RPMI8226 (cell line): Measurements from ENCODE around the gene REXO4.
A peak's percentile ranks its signal among the peaks of the same experiment; 100 is the strongest.

Experiments
- DNase-seq: peaks from one replicate; pipeline ENCODE4 v3.0.0-alpha.2; 2015

The REXO4 gene

DNA sequence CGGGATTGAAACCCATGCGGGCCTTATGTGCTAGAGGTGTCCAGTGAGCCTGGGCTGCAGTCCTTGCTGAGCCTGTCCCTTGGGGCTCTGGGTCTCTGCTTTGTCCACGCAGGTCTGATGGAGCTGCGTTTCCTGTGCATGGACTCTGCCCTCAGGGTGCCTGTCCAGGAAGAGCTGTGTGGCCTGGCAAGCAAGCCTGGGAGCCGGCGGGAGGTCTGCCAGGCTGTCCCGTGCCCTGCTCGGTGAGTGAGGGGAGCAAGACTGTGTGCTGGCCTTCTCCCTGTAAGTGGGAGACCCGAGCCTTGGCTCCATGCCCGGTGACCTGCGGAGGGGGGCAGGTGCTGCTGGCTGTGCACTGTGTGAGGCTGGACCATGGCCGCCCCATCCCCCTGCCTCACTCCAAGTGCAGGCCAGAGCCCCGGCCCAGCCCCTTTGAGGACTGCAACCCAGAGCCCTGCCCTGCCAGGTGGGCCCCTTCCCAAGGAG, 30.7 kb upstream of the REXO4 start:
- no peak for DNase-seq

DNA sequence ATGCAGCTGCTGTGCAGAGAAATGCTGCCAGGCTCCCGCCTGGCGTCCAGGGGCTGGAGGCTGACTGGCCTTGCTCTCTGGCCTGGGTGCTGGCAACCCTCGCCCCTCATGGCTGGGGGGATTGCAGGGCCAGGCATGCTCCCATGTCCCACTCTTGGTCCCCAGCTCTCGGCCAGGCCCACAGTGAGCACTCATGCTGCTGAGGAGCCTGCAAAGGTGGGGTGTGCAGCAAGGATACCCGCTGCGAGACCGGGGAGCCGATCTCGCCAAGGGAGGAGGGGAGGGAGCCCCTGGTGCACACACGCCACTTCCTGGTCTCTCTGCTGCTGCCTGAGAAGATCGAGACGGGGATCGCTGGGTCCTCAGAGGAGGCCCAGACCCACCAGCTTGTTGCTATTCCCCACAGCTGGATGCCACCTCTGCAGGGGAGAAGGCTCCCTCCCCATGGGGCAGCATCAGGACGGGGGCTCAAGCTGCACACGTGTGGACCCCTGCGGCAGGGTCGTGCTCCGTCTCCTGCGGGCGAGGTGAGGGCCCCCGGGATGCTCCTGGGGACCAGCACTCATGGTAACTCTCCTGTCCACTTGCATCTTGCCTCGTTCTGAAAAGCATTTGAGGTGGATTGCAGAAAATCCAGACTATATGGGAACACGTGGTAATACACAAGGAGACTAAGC, 27.6 kb upstream of the REXO4 start:
- DNase-seq = no peak

DNA sequence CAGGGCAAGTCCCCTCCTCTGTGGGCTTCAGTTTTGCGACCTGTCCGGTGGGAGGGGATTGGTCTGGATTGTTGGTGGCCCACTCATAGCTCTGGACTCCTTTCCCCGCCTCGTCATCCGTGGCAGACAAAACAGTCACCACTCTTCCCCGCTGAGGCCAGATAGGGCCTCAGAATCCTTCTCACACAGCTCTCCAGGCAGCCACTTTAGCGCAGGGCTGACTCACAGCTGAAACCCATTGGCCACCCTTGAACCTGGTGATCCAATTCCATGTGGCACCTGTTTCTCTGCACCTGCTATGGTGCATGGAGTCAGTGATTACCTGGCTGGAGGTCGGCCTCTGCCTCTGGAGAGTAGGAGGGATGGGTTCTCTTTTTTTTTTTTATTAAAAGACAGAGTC, 26.2 kb upstream of the REXO4 start:
- no peak for DNase-seq

DNA sequence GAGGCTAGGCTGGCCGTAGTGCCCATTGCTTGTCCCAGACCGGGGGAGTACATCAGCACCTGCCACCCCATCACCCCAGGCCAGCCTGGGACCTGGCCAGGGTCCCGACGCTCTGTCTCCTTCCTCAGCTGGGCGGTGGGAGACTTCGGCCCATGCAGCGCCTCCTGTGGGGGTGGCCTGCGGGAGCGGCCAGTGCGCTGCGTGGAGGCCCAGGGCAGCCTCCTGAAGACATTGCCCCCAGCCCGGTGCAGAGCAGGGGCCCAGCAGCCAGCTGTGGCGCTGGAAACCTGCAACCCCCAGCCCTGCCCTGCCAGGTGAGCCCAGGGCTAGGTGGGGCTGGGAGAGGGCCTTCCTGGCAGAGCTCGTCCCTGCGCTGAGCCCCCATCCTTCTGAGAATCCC, 25.4 kb upstream of the REXO4 start:
- no peak for DNase-seq

GRCh38 chr9:133441571-133441970, 23.8 kb upstream of the REXO4 start:
- no peak for DNase-seq

- DNase-seq = no peak
Measured at GRCh38 chr9:133440874-133441273, 23.1 kb upstream of the REXO4 start.

- no peak for DNase-seq
Measured at GRCh38 chr9:133439337-133439736, 21.5 kb upstream of the REXO4 start.

DNA sequence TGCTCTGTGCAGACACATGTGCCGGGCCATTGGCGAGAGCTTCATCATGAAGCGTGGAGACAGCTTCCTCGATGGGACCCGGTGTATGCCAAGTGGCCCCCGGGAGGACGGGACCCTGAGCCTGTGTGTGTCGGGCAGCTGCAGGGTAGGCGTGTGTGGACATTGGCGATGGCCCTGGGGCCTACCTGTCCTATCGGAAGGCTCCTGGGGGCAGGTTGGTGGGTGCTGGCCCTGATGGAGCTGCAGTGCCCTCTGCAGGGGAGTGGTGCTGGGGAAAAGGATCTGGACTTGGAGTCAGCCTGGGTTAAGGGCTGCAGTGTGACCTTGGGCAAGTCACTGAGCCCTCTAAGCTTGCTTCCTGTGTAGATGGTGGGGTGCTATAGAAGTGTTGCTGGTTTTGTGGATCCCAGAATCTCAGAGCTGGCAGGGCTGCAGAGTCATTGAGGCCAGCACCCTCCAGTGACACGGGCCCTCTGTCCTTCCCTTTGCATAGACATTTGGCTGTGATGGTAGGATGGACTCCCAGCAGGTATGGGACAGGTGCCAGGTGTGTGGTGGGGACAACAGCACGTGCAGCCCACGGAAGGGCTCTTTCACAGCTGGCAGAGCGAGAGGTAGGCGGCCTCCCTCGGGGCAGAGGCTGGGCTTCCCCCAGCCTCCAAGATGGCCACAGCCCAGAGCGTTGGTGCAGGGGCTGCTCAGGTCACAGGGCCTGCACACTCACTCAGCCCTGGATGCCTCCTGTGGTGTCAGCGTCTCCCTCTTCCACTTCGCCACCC, 20.1 kb upstream of the REXO4 start:
- DNase-seq = peak; percentile 53

GRCh38 chr9:133436681-133437080, 18.9 kb upstream of the REXO4 start:
- no peak for DNase-seq

GRCh38 chr9:133433351-133433843, 15.6 kb upstream of the REXO4 start:
- DNase-seq = no peak

DNA sequence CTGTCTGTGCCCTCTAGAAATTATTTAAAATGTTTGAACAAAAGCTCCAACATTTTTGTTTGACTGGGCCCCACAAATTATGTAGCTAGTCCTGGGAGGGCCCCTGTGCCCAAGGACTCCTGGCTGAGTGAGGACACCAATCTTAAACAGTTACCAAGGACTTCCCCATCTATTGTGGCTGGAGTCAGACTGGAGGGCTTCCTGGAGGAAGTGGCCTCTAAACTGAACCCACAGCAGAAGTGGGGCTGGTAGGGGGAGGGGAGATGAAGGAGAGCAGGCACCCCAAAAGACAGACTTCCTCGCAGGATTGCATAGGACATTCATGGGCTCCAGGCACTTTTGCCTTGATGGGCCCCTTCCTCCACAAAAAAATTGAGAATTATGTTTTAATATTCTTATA, 12.4 kb upstream of the REXO4 start:
- no peak for DNase-seq

DNA sequence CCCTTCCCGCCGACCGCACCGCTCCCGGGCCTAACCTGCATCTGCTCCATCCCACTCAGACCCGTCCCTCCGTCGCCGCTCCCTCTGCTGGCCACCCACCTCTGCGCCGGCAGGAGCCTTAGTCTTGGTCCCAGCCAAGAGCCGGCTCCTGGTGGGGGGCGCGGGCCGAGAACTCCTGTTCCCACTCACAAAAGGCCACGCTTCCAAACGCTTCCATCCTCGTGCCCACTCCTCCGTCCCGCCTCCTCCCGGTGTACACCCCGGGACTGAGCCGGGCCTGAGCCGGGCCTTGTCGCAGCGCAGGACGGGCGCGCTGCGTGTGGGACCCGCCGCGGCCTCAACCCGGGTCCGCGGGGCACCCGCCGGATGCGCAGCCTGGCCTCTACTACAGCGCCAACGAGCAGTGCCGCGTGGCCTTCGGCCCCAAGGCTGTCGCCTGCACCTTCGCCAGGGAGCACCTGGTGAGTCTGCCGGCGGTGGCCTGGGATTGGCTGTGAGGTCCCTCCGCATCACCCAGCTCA, 11.9 kb upstream of the REXO4 start:
- peak; percentile 56 for DNase-seq

DNA sequence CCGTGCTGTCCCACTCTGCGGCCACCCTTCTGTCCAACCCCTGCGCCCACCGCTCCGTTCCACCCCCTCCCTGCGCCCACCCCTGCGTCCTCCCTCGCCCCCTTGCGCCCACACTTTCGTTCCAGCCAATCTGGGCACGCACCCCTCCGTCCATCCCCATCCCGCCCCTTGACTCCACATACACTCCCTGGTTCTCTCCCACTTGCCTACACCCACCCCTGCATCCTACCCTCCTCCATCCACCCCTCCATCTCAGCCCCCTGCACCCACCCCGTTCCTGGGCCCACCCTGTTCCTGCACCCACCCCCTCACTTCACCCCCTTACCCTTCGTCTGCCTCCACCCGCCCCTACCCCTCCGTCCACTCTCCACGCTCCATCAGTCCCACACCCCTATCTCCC, 11.4 kb upstream of the REXO4 start:
- DNase-seq = no peak

GRCh38 chr9:133428617-133429101, 10.8 kb upstream of the REXO4 start:
- DNase-seq = peak; percentile 77

DNA sequence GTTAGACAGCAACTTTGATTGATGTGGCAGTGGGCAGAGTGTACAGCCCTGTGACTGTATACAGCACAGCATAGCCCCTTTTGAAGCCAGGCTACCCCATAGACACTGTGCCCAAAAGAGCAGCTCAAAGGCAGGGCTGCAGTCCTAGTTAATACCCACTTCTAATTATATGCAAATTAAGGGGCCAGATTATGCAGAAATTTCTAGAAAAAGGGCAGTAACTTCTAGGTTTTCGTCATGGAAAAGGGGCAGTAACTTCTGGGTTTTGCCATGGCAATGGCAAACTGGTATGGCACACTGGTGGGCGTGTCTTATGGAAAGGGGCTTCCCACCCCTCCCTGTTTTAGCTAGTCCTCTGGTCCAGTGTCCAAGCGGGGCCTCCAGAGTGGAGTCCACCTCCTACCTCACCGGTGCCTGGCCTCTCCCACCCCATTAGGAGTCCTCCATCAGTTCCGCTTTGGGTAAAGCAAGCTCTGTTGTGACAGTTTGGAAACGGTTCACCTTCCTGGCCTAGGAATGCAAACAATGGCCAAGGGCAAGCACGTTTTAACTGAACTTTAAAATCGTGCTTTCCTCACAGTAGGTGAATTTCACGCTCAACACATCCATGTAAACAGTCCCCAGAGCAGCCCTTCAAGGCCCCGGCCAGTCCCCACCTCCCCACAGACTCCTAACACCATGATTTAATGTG, 10.0 kb upstream of the REXO4 start:
- no peak for DNase-seq

- peak; percentile 70 for DNase-seq
Measured at GRCh38 chr9:133426011-133426410, 8.2 kb upstream of the REXO4 start.

GRCh38 chr9:133425049-133425632, 7.3 kb upstream of the REXO4 start:
- no peak for DNase-seq

DNA sequence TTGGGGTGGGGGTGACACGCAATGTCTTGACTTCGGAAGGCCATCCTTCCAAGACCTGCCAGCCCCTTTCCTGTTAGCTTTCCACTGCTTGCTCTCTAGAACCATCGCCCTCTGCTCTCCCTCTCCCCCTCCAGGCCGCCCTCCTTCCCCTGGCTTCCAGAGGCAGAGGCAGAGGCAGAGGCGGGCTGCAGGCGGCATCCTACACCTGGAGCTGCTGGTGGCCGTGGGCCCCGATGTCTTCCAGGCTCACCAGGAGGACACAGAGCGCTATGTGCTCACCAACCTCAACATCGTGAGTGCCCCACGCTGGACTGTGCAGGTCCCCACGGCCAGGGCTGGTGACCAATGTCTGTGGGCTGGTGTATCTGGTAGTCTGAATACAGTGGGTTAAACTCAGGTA, 6.4 kb upstream of the REXO4 start:
- DNase-seq = no peak

GRCh38 chr9:133423216-133423615, 5.4 kb upstream of the REXO4 start:
- DNase-seq = peak; percentile 35

DNA sequence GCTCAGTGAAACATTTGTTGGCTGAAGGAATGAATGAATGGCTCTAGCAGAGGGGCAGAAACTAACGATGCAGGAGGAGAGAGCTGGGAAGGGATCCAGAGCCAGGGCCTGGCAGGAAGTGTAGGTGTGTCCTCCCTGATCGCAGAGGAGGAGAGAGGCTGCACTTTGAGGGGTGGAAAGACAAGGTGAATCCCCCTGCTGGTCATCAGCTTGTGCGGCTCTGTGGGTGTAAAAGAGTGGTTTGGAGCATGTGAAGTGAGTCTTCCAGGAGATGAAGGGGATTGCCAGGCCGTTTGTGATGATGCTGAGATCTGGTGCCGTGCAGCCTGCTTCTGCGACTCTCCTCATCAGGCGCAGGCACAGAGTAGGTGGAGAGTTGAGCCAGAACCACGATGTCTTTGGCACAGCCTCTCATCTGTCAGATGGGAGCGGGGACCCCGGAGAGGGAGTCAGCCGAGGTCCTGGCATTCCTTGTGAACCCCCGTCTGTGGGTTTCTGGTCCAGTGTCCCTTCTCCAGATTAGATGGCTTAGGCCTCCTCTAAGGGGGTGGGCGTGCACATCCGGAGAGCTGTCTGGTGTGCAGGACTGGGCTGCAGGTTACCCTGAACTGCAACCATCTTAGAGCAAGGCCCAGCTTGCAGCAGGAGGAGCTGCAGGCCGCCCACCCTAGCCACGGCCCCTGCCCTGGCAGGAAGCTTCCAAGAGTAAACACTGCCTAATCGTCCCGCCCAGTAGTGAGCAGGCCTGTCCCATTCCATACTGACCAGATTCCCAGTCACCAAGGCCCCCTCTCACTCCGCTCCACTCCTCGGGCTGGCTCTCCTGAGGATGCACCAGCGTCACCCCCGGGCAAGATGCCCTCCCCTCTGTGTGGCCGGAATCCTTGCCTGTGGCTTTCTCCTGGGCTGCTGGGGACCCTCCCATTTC, 4.1 kb upstream of the REXO4 start, which contains the start of gene ADAMTS13:
Gene ADAMTS13 (plus strand): TSS at position 753 of the 928 bp plus-strand sequence. CDS start 77 bp downstream, at position 830.
- DNase-seq = peak; percentile 49

- DNase-seq = peak; percentile 57
Measured at GRCh38 chr9:133420392-133420827, 2.6 kb upstream of the REXO4 start.
